Calu3 (cell line): Measurements from ENCODE around the gene MAG. TPM values are rescaled to one million over a fixed set of nuclear protein-coding genes. Genes with fewer than 3 reads are reported as not detected.
A peak's percentile ranks its signal among the peaks of the same experiment; 100 is the strongest.

Experiments used
- BruUV-seq: library from RNA; stranded (reverse); fragments of 400-500 nt; replicated peaks from 2 replicates; lab custom pipeline; 2021; lab: Mats Ljungman, UMichigan
- CTCF ChIA-PET: fragments of 300-600 bp; sonication (Branson Sonifier 250); formaldehyde crosslinking; loops from one replicate; lab custom pipeline; 2022; ENCODE audit warnings: antibody characterized with exemption; lab: Charles Lee
- DNase-seq: peaks from one replicate; pipeline ENCODE4 v3.0.0; 2022
- H3K27ac Mint-ChIP-seq: one replicate; pipeline ENCODE4 v1.8.0; 2022; ENCODE audit warnings: mixed read lengths; ENCODE audit not compliant: unreplicated experiment
- H3K27me3 Mint-ChIP-seq: one replicate; pipeline ENCODE4 v1.8.0; 2022; ENCODE audit warnings: mixed read lengths; ENCODE audit not compliant: unreplicated experiment
- H3K36me3 Mint-ChIP-seq: one replicate; pipeline ENCODE4 v1.8.0; 2022; ENCODE audit warnings: mild to moderate bottlenecking, moderate library complexity, mixed read lengths; ENCODE audit not compliant: insufficient read depth, unreplicated experiment
- H3K4me1 Mint-ChIP-seq: one replicate; pipeline ENCODE4 v1.8.0; 2022; ENCODE audit warnings: mild to moderate bottlenecking, low read depth, mixed read lengths; ENCODE audit not compliant: unreplicated experiment
- H3K4me3 Mint-ChIP-seq: one replicate; pipeline ENCODE4 v1.8.0; 2022; ENCODE audit warnings: mild to moderate bottlenecking, low read depth, moderate library complexity, mixed read lengths; ENCODE audit not compliant: unreplicated experiment
- H3K9me3 Mint-ChIP-seq: one replicate; pipeline ENCODE4 v1.8.0; 2022; ENCODE audit warnings: low read depth, mixed read lengths; ENCODE audit not compliant: unreplicated experiment
- intact Hi-C: fragments of 100-400 bp; cut with micrococcal nuclease; formaldehyde crosslinking; loops from one replicate; pipeline ENCODE4 v1.10.0; 2022; ENCODE audit not compliant: unreplicated experiment
- total RNA-seq: library from RNA; stranded (reverse); gene quantifications from 2 replicates; pipeline ENCODE4 v1.2.3, GENCODE V29; 2022
- TF ChIP-seq, protein P1 (sequence below): fragments of 200-600 bp; IDR thresholded peaks from one replicate; pipeline ENCODE4 v1.8.0; 2022; ENCODE audit warnings: antibody characterized with exemption; ENCODE audit not compliant: unreplicated experiment

Gene MAG
- total RNA-seq, 1 experiment from 2014 or later: not detected

- no peak for DNase-seq
- Mint-ChIP-seq H3K27me3 (no peaks in the 10 kb centered on the region), H3K36me3 (no peaks in the 10 kb centered on the region), H3K27ac (no peak overlapping the region), H3K4me1 (peaks cover 6% of the 10 kb centered on the region), H3K4me3 (no peak overlapping the region), H3K9me3 (no peaks in the 10 kb centered on the region)
- TF ChIP-seq, protein P1, sequence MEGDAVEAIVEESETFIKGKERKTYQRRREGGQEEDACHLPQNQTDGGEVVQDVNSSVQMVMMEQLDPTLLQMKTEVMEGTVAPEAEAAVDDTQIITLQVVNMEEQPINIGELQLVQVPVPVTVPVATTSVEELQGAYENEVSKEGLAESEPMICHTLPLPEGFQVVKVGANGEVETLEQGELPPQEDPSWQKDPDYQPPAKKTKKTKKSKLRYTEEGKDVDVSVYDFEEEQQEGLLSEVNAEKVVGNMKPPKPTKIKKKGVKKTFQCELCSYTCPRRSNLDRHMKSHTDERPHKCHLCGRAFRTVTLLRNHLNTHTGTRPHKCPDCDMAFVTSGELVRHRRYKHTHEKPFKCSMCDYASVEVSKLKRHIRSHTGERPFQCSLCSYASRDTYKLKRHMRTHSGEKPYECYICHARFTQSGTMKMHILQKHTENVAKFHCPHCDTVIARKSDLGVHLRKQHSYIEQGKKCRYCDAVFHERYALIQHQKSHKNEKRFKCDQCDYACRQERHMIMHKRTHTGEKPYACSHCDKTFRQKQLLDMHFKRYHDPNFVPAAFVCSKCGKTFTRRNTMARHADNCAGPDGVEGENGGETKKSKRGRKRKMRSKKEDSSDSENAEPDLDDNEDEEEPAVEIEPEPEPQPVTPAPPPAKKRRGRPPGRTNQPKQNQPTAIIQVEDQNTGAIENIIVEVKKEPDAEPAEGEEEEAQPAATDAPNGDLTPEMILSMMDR: no peak
- CTCF ChIA-PET: interaction anchor here (0.6 kb wide), 3 partner anchors 199 to 623 kb away, joined by 4 to 6 read pairs (median 5); no protein-coding TSS in a partner anchor
- BruUV-seq: no TSS peak
- intact Hi-C loops: no loop called here
Observed at GRCh38 chr19:35305181-35305580, 13.2 kb downstream of the MAG start.

GRCh38 chr19:35306473-35307246 lies 14.7 kb downstream of the MAG start:
- no peaks in the 10 kb centered on the region for H3K9me3 Mint-ChIP-seq
- no peak overlapping the region for H3K4me3 Mint-ChIP-seq
- no peaks in the 10 kb centered on the region for H3K27me3 Mint-ChIP-seq
- H3K36me3 Mint-ChIP-seq: no peaks in the 10 kb centered on the region
- CTCF ChIA-PET: interaction anchor here (0.8 kb wide), 1 partner anchor 9 kb away, joined by 4 read pairs; no protein-coding TSS in a partner anchor
- intact Hi-C loops: no loop called here
- DNase-seq: peak; percentile 59
- H3K4me1 Mint-ChIP-seq: peaks cover 8% of the 10 kb centered on the region
- no TSS peak for BruUV-seq
- TF ChIP-seq, protein P1: peak; percentile 67
- H3K27ac Mint-ChIP-seq: no peak overlapping the region

DNA sequence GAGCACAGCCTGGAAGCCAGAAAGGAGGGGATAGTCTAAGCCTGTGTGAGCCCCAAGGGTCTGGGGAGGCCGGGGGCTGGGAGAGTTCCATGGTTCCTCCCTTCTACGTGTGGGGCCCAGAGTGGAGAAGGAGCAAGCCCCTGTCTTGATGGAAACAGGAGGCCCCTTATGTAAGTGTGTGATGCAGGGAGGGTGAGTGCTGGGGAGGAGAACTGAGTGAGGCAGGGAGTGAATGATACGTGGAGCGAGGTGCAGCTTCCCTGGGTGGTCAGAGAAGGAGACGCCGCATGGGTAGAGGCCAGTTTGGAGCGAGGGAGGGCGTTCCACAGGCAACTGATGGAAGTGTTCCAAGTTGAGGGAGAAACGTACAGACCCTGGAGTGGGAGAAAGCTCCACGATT lies 16.0 kb downstream of the MAG start:
- CTCF ChIA-PET: no interaction called here
- Mint-ChIP-seq H3K9me3 (no peaks in the 10 kb centered on the region), H3K4me1 (peaks cover 21% of the 10 kb centered on the region), H3K27ac (no peak overlapping the region), H3K4me3 (no peak overlapping the region), H3K27me3 (no peaks in the 10 kb centered on the region), H3K36me3 (no peaks in the 10 kb centered on the region)
- no TSS peak for BruUV-seq
- intact Hi-C loops: no loop called here
- TF ChIP-seq, protein P1: no peak
- DNase-seq: no peak

DNA sequence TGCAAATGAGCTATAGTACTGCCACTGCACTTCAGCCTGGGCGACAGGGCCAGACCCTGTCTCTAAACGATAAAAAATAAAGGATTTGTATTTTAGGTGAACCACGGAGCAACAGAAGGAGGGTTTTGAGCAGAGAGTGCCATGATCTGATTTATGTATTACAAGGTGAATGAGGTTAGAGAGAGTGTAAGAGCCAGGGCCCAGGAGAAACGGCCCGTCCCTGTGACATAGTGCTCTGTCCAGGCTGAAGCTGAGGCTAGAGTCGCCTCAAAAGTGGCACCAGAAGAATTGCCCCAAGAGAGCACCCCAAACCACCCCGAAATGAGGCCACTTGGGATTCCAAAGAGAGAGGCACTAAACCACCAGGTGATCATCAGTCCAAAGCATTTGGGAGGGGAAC lies 16.9 kb downstream of the MAG start:
- no peaks in the 10 kb centered on the region for H3K27me3 Mint-ChIP-seq
- H3K27ac Mint-ChIP-seq: no peak overlapping the region
- intact Hi-C loops: no loop called here
- H3K9me3 Mint-ChIP-seq: no peaks in the 10 kb centered on the region
- peaks cover 31% of the 10 kb centered on the region for H3K4me1 Mint-ChIP-seq
- no TSS peak for BruUV-seq
- CTCF ChIA-PET: no interaction called here
- H3K36me3 Mint-ChIP-seq: no peaks in the 10 kb centered on the region
- TF ChIP-seq, protein P1: no peak
- DNase-seq: no peak
- H3K4me3 Mint-ChIP-seq: no peak overlapping the region
